Breast epithelium (tissue), 4 donors: ENCODE results near the gene RPL15. TPM values are rescaled to one million over a fixed set of nuclear protein-coding genes. Genes with fewer than 3 reads are reported as not detected.

Experiments used
- DNase-seq, 2 donors: peaks; one replicate each; pipeline ENCODE4 v3.0.0-alpha.2; 2019; ENCODE audit warnings: low spot score in 2 of 2
- H3K27ac ChIP-seq, 2 donors: fragments of 200-600 bp; sonication (generic) in 1 of 2; one replicate each; pipeline ENCODE4 v1.5.1; 2016 to 2019; ENCODE audit warnings: mild to moderate bottlenecking in 1 of 2
- H3K27me3 ChIP-seq, 2 donors: fragments of 200-600 bp; sonication (generic) in 1 of 2; one replicate each; pipeline versions ENCODE4 v1.5.1 to v1.6.0; 2017 to 2019; ENCODE audit warnings: control low read depth in 1 of 2, mild to moderate bottlenecking in 1 of 2
- H3K36me3 ChIP-seq: fragments of 200-600 bp; one replicate; pipeline ENCODE4 v1.5.1; 2019
- H3K4me1 ChIP-seq, 2 donors: fragments of 200-600 bp; sonication (generic); one replicate each; pipeline ENCODE4 v1.5.1; 2016 to 2019; ENCODE audit warnings: control low read depth in 1 of 2
- H3K4me3 ChIP-seq, 3 donors: fragments of 200-600 bp; sonication (generic); 1 replicate in 2 of 3; 2 replicates in 1 of 3; pipeline ENCODE4 v1.5.1; 2016 to 2019; ENCODE audit warnings: mild to moderate bottlenecking in 3 of 3, moderate library complexity in 2 of 3
- H3K9me3 ChIP-seq, 2 donors: fragments of 200-600 bp; sonication (generic) in 1 of 2; one replicate each; pipeline ENCODE4 v1.5.1; 2016 to 2019; ENCODE audit warnings: control low read depth in 1 of 2
- CTCF ChIP-seq, 3 donors: fragments of 450-650 bp; IDR thresholded peaks; one replicate each; pipeline ENCODE4 v1.5.1; 2016 to 2017; ENCODE audit warnings: antibody characterized with exemption in 3 of 3, mild to moderate bottlenecking in 3 of 3, moderate library complexity in 3 of 3
- POLR2A ChIP-seq: fragments of 450-650 bp; IDR thresholded peaks from one replicate; pipeline ENCODE4 v1.6.1; 2016; ENCODE audit warnings: antibody characterized with exemption, mild to moderate bottlenecking, moderate library complexity
- POLR2AphosphoS5 ChIP-seq, 3 donors: sonication (generic); formaldehyde crosslinking; IDR thresholded peaks; one replicate each; pipeline ENCODE4 v1.6.1; 2017; ENCODE audit warnings: antibody characterized with exemption in 3 of 3
- intact Hi-C: fragments of 100-400 bp; cut with DNase I; formaldehyde crosslinking; loops from one replicate; pipeline ENCODE4 v1.15.1; 2023; ENCODE audit warnings: low total_unique reads
- total RNA-seq, 3 donors: library from RNA; depleted of rRNA; stranded (reverse); fragments of >200 nt; gene quantifications; one replicate each; pipeline ENCODE4 v1.1.0, GENCODE V29; 2016

RPL15 gene
- total RNA-seq, 3 donors from 2014 or later, result 2,644 to 3,809 (median 3,544) TPM

GRCh38 chr3:23941440-23941839 lies 24.5 kb downstream of the RPL15 start:
- DNase-seq, result no peak
- Histone ChIP-seq H3K27me3 (no peaks in the 10 kb centered on the region), H3K4me3 (no peak overlapping the region), H3K27ac (no peak overlapping the region), H3K4me1 (no peaks in the 10 kb centered on the region), H3K9me3 (no peaks in the 10 kb centered on the region), H3K36me3 (no peaks in the 10 kb centered on the region)
- intact Hi-C loops, result no loop called here
- no peak for TF ChIP-seq POLR2AphosphoS5 (IDR thresholded peaks at IDR 0.05)
- no peak for TF ChIP-seq POLR2A
- TF ChIP-seq CTCF (IDR thresholded peaks at IDR 0.05), result no peak

- intact Hi-C loops, result no loop called here
- H3K9me3 ChIP-seq, result no peaks in the 10 kb centered on the region
- H3K4me1 ChIP-seq, result peaks cover 0 to 7% of the 10 kb centered on the region in 2 donors
- no peak for DNase-seq
- no peaks in the 10 kb centered on the region for H3K27me3 ChIP-seq
- no peak overlapping the region for H3K4me3 ChIP-seq
- no peaks in the 10 kb centered on the region for H3K36me3 ChIP-seq
- TF ChIP-seq CTCF (IDR thresholded peaks at IDR 0.05) (no peak), POLR2A (no peak), POLR2AphosphoS5 (IDR thresholded peaks at IDR 0.05) (no peak)
- no peak overlapping the region for H3K27ac ChIP-seq
Observed at GRCh38 chr3:23942546-23942945, 25.6 kb downstream of the RPL15 start.

GRCh38 chr3:23944007-23944783 lies 27.3 kb downstream of the RPL15 start:
- Histone ChIP-seq H3K9me3 (no peaks in the 10 kb centered on the region), H3K4me3 (peak overlapping the region; percentile 67 to 93 (median 90)), H3K27me3 (no peaks in the 10 kb centered on the region), H3K4me1 (peaks cover 0 to 9% of the 10 kb centered on the region in 2 donors), H3K36me3 (no peaks in the 10 kb centered on the region), H3K27ac (peak overlapping the region; percentile 99 to 100)
- intact Hi-C loops, result no loop called here
- no peak for DNase-seq
- TF ChIP-seq CTCF (IDR thresholded peaks at IDR 0.05) (no peak), POLR2AphosphoS5 (IDR thresholded peaks at IDR 0.05) (no peak), POLR2A (no peak)

- intact Hi-C loops, result no loop called here
Observed at GRCh38 chr3:23944861-23945662, 28.1 kb downstream of the RPL15 start, which contains the start of gene NR1D2. Gene NR1D2, plus strand, starts transcription at chr3:23945286. Its CDS starts 293 bp downstream, at chr3:23945579.

More at GRCh38 chr3:23944861-23945662, 28.1 kb downstream of the RPL15 start, which contains the start of gene NR1D2:
- TF ChIP-seq CTCF (IDR thresholded peaks at IDR 0.05) (peak in 1 of 3 donors; percentile 22), POLR2AphosphoS5 (IDR thresholded peaks at IDR 0.05) (peak; percentile 41 to 78 (median 57)), POLR2A (no peak)
- DNase-seq, result peak; percentile 70 to 81
- Histone ChIP-seq H3K27me3 (no peaks in the 10 kb centered on the region), H3K9me3 (no peaks in the 10 kb centered on the region), H3K4me1 (peaks cover 0 to 17% of the 10 kb centered on the region in 2 donors), H3K27ac (peak within 1 kb of the TSS; percentile 99 to 100), H3K36me3 (no peaks in the 10 kb centered on the region), H3K4me3 (peak within 1 kb of the TSS; percentile 67 to 93 (median 90))
